ENCODE results near the gene CNGB1. TPM values are rescaled to one million over a fixed set of nuclear protein-coding genes. Genes with fewer than 3 reads are reported as not detected.

The CNGB1 gene
- total RNA-seq, 1 donor from 2014 or later = not detected

DNA sequence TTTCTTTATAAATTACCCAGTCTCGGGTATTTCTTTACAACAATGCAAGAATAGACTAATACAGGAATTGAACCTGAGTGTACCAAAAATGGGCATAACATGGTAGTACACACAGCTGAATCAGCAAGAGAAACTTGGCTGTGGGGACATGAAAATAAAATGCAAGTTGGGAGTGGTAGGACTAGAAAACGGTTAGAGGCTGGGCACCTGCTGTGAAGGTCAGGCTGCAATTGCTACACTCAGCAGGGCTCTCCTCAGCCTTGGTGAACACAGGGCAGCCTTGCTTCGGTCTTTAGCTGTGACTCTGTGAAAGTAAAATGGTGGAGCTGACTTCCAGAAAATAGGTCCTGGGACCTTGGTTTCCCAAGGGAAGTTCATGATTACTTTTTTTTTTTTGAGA, 45.6 kb downstream of the CNGB1 start:
- H3K27me3 Mint-ChIP-seq = peaks cover 7% of the 10 kb centered on the region
- DNase-seq (ENCODE audit: low spot score, unreplicated experiment) = no peak
- no peak overlapping the region for H3K27ac Mint-ChIP-seq
- TF ChIP-seq, protein P1, sequence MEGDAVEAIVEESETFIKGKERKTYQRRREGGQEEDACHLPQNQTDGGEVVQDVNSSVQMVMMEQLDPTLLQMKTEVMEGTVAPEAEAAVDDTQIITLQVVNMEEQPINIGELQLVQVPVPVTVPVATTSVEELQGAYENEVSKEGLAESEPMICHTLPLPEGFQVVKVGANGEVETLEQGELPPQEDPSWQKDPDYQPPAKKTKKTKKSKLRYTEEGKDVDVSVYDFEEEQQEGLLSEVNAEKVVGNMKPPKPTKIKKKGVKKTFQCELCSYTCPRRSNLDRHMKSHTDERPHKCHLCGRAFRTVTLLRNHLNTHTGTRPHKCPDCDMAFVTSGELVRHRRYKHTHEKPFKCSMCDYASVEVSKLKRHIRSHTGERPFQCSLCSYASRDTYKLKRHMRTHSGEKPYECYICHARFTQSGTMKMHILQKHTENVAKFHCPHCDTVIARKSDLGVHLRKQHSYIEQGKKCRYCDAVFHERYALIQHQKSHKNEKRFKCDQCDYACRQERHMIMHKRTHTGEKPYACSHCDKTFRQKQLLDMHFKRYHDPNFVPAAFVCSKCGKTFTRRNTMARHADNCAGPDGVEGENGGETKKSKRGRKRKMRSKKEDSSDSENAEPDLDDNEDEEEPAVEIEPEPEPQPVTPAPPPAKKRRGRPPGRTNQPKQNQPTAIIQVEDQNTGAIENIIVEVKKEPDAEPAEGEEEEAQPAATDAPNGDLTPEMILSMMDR (IDR thresholded peaks at IDR 0.05; ENCODE audit: unreplicated experiment) = no peak
- no peak overlapping the region for H3K4me3 Mint-ChIP-seq (ENCODE audit: low read depth)
- H3K9me3 Mint-ChIP-seq (ENCODE audit: low read depth) = no peaks in the 10 kb centered on the region
- H3K4me1 Mint-ChIP-seq (ENCODE audit: low read depth) = no peaks in the 10 kb centered on the region
- no peaks in the 10 kb centered on the region for H3K36me3 Mint-ChIP-seq (ENCODE audit: insufficient read depth)

DNA sequence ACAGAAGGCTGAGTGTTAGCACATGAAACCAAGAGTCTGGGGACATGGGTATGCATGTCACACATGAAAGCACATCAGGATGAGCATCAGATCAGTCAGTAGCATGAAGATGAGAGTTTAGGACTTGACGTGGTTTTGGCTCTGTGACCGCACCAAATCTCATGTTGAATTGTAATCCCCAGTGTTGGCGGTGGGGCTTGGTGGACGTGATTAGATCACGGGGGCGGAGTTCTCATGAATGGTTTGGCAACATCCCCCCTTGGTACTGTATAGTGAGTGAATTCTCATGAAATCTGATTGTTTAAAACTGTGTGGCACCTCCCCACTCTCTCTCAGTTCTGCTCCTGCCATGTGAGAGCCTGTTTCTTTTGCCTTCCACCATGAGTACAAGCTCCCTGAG, 46.4 kb downstream of the CNGB1 start:
- H3K27ac Mint-ChIP-seq = no peak overlapping the region
- no peak overlapping the region for H3K4me3 Mint-ChIP-seq (ENCODE audit: low read depth)
- H3K4me1 Mint-ChIP-seq (ENCODE audit: low read depth) = no peaks in the 10 kb centered on the region
- H3K27me3 Mint-ChIP-seq = peaks cover 7% of the 10 kb centered on the region
- H3K9me3 Mint-ChIP-seq (ENCODE audit: low read depth) = no peaks in the 10 kb centered on the region
- no peak for DNase-seq (ENCODE audit: low spot score, unreplicated experiment)
- TF ChIP-seq, protein P1 (IDR thresholded peaks at IDR 0.05; ENCODE audit: unreplicated experiment) = no peak
- no peaks in the 10 kb centered on the region for H3K36me3 Mint-ChIP-seq (ENCODE audit: insufficient read depth)

- Mint-ChIP-seq H3K4me1 (ENCODE audit: low read depth) (no peaks in the 10 kb centered on the region), H3K27ac (no peak overlapping the region), H3K27me3 (peaks cover 7% of the 10 kb centered on the region), H3K9me3 (ENCODE audit: low read depth) (no peaks in the 10 kb centered on the region), H3K4me3 (ENCODE audit: low read depth) (no peak overlapping the region), H3K36me3 (ENCODE audit: insufficient read depth) (no peaks in the 10 kb centered on the region)
- no peak for DNase-seq (ENCODE audit: low spot score, unreplicated experiment)
- TF ChIP-seq, protein P1 (IDR thresholded peaks at IDR 0.05; ENCODE audit: unreplicated experiment) = no peak
Measured at GRCh38 chr16:57923841-57924240, 47.1 kb downstream of the CNGB1 start.

GRCh38 chr16:57923418-57923817, 47.5 kb downstream of the CNGB1 start:
- no peak overlapping the region for H3K4me3 Mint-ChIP-seq (ENCODE audit: low read depth)
- TF ChIP-seq, protein P1 (IDR thresholded peaks at IDR 0.05; ENCODE audit: unreplicated experiment) = no peak
- no peaks in the 10 kb centered on the region for H3K4me1 Mint-ChIP-seq (ENCODE audit: low read depth)

GRCh38 chr16:57920880-57921229, 50.1 kb downstream of the CNGB1 start:
- Mint-ChIP-seq H3K27ac (no peak overlapping the region), H3K4me3 (ENCODE audit: low read depth) (no peak overlapping the region), H3K36me3 (ENCODE audit: insufficient read depth) (no peaks in the 10 kb centered on the region), H3K27me3 (peaks cover 12% of the 10 kb centered on the region), H3K4me1 (ENCODE audit: low read depth) (no peaks in the 10 kb centered on the region), H3K9me3 (ENCODE audit: low read depth) (no peaks in the 10 kb centered on the region)
- TF ChIP-seq, protein P1 (IDR thresholded peaks at IDR 0.05; ENCODE audit: unreplicated experiment) = no peak
- DNase-seq (ENCODE audit: low spot score, unreplicated experiment) = no peak

More at GRCh38 chr16:57923418-57923817, 47.5 kb downstream of the CNGB1 start:
- Mint-ChIP-seq H3K36me3 (ENCODE audit: insufficient read depth) (no peaks in the 10 kb centered on the region), H3K27ac (no peak overlapping the region), H3K27me3 (peaks cover 7% of the 10 kb centered on the region), H3K9me3 (ENCODE audit: low read depth) (no peaks in the 10 kb centered on the region)
- no peak for DNase-seq (ENCODE audit: low spot score, unreplicated experiment)
